CD4-positive, alpha-beta T cell treated with Interferon gamma for 1 hour (primary cell): ENCODE measurements around the gene REPS1.

ENCODE experiments used
- DNase-seq: peaks from one replicate; pipeline ENCODE4 v3.0.0-alpha.2; 2020

Gene REPS1

GRCh38 chr6:138920906-138921305 is 67.1 kb downstream of the REPS1 start:
- no peak for DNase-seq

GRCh38 chr6:138914701-138915100 is 73.4 kb downstream of the REPS1 start:
- DNase-seq: no peak

GRCh38 chr6:138912308-138912707 is 75.7 kb downstream of the REPS1 start:
- no peak for DNase-seq

GRCh38 chr6:138909975-138910374 is 78.1 kb downstream of the REPS1 start:
- no peak for DNase-seq

GRCh38 chr6:138909511-138909910 is 78.5 kb downstream of the REPS1 start:
- DNase-seq: no peak

- no peak for DNase-seq
These were observed 80.9 kb downstream of the REPS1 start for GRCh38 chr6:138907167-138907566.

GRCh38 chr6:138897031-138897430 is 91.0 kb downstream of the REPS1 start:
- no peak for DNase-seq

- DNase-seq: no peak
These were observed 91.8 kb downstream of the REPS1 start for GRCh38 chr6:138896104-138896756.

GRCh38 chr6:138891255-138891986 is 96.6 kb downstream of the REPS1 start:
- DNase-seq: no peak

- DNase-seq: no peak
These were observed 102.8 kb downstream of the REPS1 start for GRCh38 chr6:138885156-138885819.

GRCh38 chr6:138882369-138883017 is 105.6 kb downstream of the REPS1 start:
- no peak for DNase-seq

GRCh38 chr6:138873191-138873590 is 114.9 kb downstream of the REPS1 start:
- DNase-seq: no peak

GRCh38 chr6:138869398-138869797 is 118.7 kb downstream of the REPS1 start:
- DNase-seq: no peak

GRCh38 chr6:138868181-138868580 is 119.9 kb downstream of the REPS1 start:
- DNase-seq: no peak

GRCh38 chr6:138865480-138866109 is 122.5 kb downstream of the REPS1 start:
- DNase-seq: no peak

GRCh38 chr6:138864343-138864890 is 123.6 kb downstream of the REPS1 start:
- no peak for DNase-seq

- DNase-seq: no peak
These were observed 124.7 kb downstream of the REPS1 start for GRCh38 chr6:138863321-138863720.

GRCh38 chr6:138862456-138862855 is 125.6 kb downstream of the REPS1 start:
- DNase-seq: no peak

- no peak for DNase-seq
These were observed 130.3 kb downstream of the REPS1 start for GRCh38 chr6:138857775-138858174.

GRCh38 chr6:138856654-138857053 is 131.4 kb downstream of the REPS1 start:
- DNase-seq: no peak
